A673 (cell line): ENCODE data around the gene PLXND1.

ENCODE experiments used
- EZH2 ChIP-seq: fragments of 200-600 bp; sonication (generic); IDR thresholded peaks from 2 replicates; pipeline ENCODE4 v1.6.1; 2017; ENCODE audit warnings: borderline replicate concordance, low read depth, mild to moderate bottlenecking, mixed read lengths, antibody characterized with exemption, low read length; ENCODE audit not compliant: poor library complexity, severe bottlenecking
- TF ChIP-seq, protein P1 (sequence below): fragments of 300-800, 200-600 bp; sonication (generic); conservative IDR thresholded peaks from 2 replicates; pipeline ENCODE4 v1.5.1; 2017; ENCODE audit warnings: low read depth, mild to moderate bottlenecking, antibody characterized with exemption, low read length, moderate library complexity, mixed read lengths

DNA sequence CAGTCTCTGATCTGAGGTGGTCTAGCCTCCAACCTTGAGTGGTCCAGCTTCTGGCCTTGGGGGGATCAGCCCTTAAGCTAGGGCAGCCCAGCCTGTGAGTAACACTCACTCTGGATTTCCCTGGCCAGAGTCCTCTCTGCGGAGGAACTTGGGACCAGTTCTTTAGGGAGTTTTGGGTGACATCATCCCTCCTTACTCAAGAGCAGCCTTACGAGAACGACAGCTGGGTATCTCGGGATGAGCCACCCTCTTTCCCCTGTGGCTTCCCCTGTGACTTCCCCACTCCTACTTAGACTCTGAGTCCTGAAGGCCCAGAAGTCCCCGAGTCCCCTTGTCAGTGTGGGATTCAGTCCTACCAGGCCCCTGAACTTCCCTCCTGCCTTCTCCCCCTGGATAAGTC lies 10.2 kb upstream of the PLXND1 start:
- TF ChIP-seq, protein P1, sequence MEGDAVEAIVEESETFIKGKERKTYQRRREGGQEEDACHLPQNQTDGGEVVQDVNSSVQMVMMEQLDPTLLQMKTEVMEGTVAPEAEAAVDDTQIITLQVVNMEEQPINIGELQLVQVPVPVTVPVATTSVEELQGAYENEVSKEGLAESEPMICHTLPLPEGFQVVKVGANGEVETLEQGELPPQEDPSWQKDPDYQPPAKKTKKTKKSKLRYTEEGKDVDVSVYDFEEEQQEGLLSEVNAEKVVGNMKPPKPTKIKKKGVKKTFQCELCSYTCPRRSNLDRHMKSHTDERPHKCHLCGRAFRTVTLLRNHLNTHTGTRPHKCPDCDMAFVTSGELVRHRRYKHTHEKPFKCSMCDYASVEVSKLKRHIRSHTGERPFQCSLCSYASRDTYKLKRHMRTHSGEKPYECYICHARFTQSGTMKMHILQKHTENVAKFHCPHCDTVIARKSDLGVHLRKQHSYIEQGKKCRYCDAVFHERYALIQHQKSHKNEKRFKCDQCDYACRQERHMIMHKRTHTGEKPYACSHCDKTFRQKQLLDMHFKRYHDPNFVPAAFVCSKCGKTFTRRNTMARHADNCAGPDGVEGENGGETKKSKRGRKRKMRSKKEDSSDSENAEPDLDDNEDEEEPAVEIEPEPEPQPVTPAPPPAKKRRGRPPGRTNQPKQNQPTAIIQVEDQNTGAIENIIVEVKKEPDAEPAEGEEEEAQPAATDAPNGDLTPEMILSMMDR = no peak
- TF ChIP-seq EZH2 = no peak
